ENCODE data around the gene DEFB118. TPM values are rescaled to one million over a fixed set of nuclear protein-coding genes. Genes with fewer than 3 reads are reported as not detected.

Gene DEFB118, protein sequence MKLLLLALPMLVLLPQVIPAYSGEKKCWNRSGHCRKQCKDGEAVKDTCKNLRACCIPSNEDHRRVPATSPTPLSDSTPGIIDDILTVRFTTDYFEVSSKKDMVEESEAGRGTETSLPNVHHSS
- total RNA-seq, result not detected in 2 replicates
- not detected in 2 replicates for polyA plus RNA-seq
- not detected in 2 replicates for polyA plus RNA-seq (2011; cell fraction: cytosol; rRNA removed)
- not detected in 2 replicates for polyA plus RNA-seq (2011; cell fraction: nucleus; rRNA removed)
- polyA plus RNA-seq (2012), result not detected in 2 replicates
- polyA minus RNA-seq, result not detected in 2 replicates
- polyA minus RNA-seq (2011; cell fraction: cytosol; rRNA and poly(A)+ RNA removed), result not detected
- not detected in 2 replicates for polyA minus RNA-seq (2011; cell fraction: nucleus; rRNA and poly(A)+ RNA removed)
- Bru-seq, nascent RNA, result not detected
- not detected for BruChase-seq, experiment 1, labeled RNA remaining after a 6-hour chase
- not detected for BruChase-seq, experiment 2, labeled RNA remaining after a 2-hour chase
- long read RNA-seq, result 0 reads

DNA sequence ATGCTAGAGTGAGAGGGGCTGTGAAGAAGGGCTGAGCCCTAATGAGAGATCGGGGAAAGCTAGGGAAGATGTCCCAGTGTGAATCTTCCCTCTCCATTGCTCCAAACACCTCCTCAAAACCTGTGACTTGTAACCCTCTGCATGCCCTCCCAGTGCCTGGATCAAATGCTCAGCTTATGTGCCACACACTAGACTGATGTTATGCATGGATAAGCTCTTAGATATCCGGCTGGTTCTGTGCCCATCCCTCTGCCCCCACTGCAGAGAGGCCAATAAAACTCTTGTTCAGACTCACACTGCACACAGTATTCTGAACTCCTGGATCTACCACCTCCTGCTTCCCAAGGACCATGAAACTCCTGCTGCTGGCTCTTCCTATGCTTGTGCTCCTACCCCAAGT is at the start of gene DEFB118:
TSS of gene DEFB118 (plus strand) at position 301 of the 400 bp plus-strand sequence. CDS start at position 351, 50 bp downstream.
- BruUV-seq (replicated peaks), result no TSS peak
- no peak for FAIRE-seq
- POLR2A ChIA-PET, result no interaction called here

More for the DNA sequence above, at the start of gene DEFB118:
- dilution Hi-C loops (cut with MboI; ENCODE audit: extremely low pct_ligation_motif_present, low sequenced_read_pairs), result no loop called here
- Histone ChIP-seq H2AFZ (ENCODE audit: low read depth, low read length) (no peak within 1 kb of the TSS), H3K27me3 (ENCODE audit: control insufficient read depth in 2 of 2, insufficient read depth in 2 of 2, low read length in 2 of 2) (no peaks in the 10 kb centered on the region), H3K9ac (replicated peaks; ENCODE audit: extremely low read depth, insufficient read depth, low read length) (no peak within 1 kb of the TSS), H4K20me1 (replicated peaks; ENCODE audit: control insufficient read depth, extremely low read depth, insufficient read depth, low read length) (no peaks in the 10 kb centered on the region), H3K9me3 (replicated peaks; ENCODE audit: control insufficient read depth, insufficient read depth, low read length) (no peaks in the 10 kb centered on the region), H3K4me1 (ENCODE audit: control insufficient read depth, extremely low read depth, insufficient read depth, low read length) (no peaks in the 10 kb centered on the region), H3K4me2 (ENCODE audit: insufficient read depth, low read length) (no peak within 1 kb of the TSS), H3K79me2 (ENCODE audit: control insufficient read depth, insufficient read depth, low read length) (no peaks in the 10 kb centered on the region), H3K36me3 (ENCODE audit: control insufficient read depth in 2 of 2, extremely low read depth in 1 of 2, insufficient read depth in 2 of 2, low read length in 2 of 2) (no peaks in the 10 kb centered on the region), H3K4me3 (replicated peaks in 1 of 3; ENCODE audit: insufficient read depth in 1 of 3, low read depth in 1 of 3, low read length in 3 of 3) (no peak within 1 kb of the TSS), H3K27ac (ENCODE audit: insufficient read depth, low read depth, low read length) (no peak within 1 kb of the TSS), H3K9me1 (replicated peaks; ENCODE audit: control insufficient read depth, extremely low read depth, insufficient read depth, low read length) (no peaks in the 10 kb centered on the region)
- TF ChIP-seq FOS (IDR thresholded peaks at IDR 0.05; ENCODE audit: borderline replicate concordance, insufficient read depth, low read length), result no peak
- TF ChIP-seq, protein P1, sequence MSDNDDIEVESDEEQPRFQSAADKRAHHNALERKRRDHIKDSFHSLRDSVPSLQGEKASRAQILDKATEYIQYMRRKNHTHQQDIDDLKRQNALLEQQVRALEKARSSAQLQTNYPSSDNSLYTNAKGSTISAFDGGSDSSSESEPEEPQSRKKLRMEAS (IDR thresholded peaks at IDR 0.05; ENCODE audit: insufficient read depth, insufficient read length), result no peak
- no peak for TF ChIP-seq GATA2 (IDR thresholded peaks at IDR 0.05; ENCODE audit: insufficient read depth, insufficient read length, low read depth, low read length)
- no peak for TF ChIP-seq JUN (IDR thresholded peaks at IDR 0.05; ENCODE audit: borderline replicate concordance, insufficient read depth, insufficient read length, low read depth)
- no peak for TF ChIP-seq EZH2 (IDR thresholded peaks at IDR 0.05; ENCODE audit: borderline replicate concordance, low read depth, low read length, severe bottlenecking)
- TF ChIP-seq POLR2AphosphoS5 (IDR thresholded peaks at IDR 0.05; ENCODE audit: insufficient read depth, low read depth, low read length), result no peak
- TF ChIP-seq, protein P2, sequence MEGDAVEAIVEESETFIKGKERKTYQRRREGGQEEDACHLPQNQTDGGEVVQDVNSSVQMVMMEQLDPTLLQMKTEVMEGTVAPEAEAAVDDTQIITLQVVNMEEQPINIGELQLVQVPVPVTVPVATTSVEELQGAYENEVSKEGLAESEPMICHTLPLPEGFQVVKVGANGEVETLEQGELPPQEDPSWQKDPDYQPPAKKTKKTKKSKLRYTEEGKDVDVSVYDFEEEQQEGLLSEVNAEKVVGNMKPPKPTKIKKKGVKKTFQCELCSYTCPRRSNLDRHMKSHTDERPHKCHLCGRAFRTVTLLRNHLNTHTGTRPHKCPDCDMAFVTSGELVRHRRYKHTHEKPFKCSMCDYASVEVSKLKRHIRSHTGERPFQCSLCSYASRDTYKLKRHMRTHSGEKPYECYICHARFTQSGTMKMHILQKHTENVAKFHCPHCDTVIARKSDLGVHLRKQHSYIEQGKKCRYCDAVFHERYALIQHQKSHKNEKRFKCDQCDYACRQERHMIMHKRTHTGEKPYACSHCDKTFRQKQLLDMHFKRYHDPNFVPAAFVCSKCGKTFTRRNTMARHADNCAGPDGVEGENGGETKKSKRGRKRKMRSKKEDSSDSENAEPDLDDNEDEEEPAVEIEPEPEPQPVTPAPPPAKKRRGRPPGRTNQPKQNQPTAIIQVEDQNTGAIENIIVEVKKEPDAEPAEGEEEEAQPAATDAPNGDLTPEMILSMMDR (IDR thresholded peaks at IDR 0.05; ENCODE audit: extremely low read depth in 1 of 2, insufficient read depth in 1 of 2, low read depth in 1 of 2, low read length in 2 of 2), result no peak
- no peak for TF ChIP-seq MYC (IDR thresholded peaks at IDR 0.05; ENCODE audit: low read depth, low read length)
- TF ChIP-seq POLR2A (IDR thresholded peaks at IDR 0.05; ENCODE audit: low read depth, low read length), result no peak
- intact Hi-C loops (cut with micrococcal nuclease), result no loop called here
- no peak for DNase-seq (ENCODE audit: low read depth, low spot score)
- CTCF ChIA-PET, result no interaction called here

Measured in endothelial cell of umbilical vein (primary cell).